Fibroblast of skin of left biceps (primary cell): ENCODE measurements around the gene ATP6V1C2.

Experiments
- DNase-seq, 2 experiments: peaks; one replicate each; pipeline ENCODE4 v3.0.0-alpha.2; 2013; ENCODE audit warnings: low read depth in 2 of 2

ATP6V1C2 gene

GRCh38 chr2:10834068-10834655, 112.7 kb downstream of the ATP6V1C2 start:
- no peak for DNase-seq
